GM12878 (cell line): ENCODE measurements around the gene ZNF668. TPM values are rescaled to one million over a fixed set of nuclear protein-coding genes. Genes with fewer than 3 reads are reported as not detected.
A peak's percentile ranks its signal among the peaks of the same experiment; 100 is the strongest.

Experiments used
- BCL3 ChIP-seq: IDR thresholded peaks from 2 replicates; pipeline ENCODE4 v1.6.1; 2011; ENCODE audit warnings: borderline replicate concordance, low read depth, mild to moderate bottlenecking, moderate library complexity, low read length; ENCODE audit not compliant: insufficient read depth, poor library complexity, severe bottlenecking
- EP300 ChIP-seq, 2 experiments: fragments of 150-350 bp in 1 of 2; IDR thresholded peaks; 2 replicates each; pipeline ENCODE4 v1.6.1; 2011 to 2012; ENCODE audit warnings: low read depth in 2 of 2, low read length in 2 of 2, borderline replicate concordance in 1 of 2, improper control_type of control experiment in 1 of 2, inconsistent platforms in 1 of 2; ENCODE audit not compliant: control insufficient read depth in 1 of 2
- MLLT1 ChIP-seq: fragments of 450-650 bp; IDR thresholded peaks from 2 replicates; pipeline ENCODE4 v1.6.1; 2016; ENCODE audit warnings: mild to moderate bottlenecking
- ZBTB4 ChIP-seq: fragments of 450-650 bp; formaldehyde crosslinking; IDR thresholded peaks from 2 replicates; pipeline ENCODE4 v1.4.0; 2022; ENCODE audit warnings: mild to moderate bottlenecking, moderate library complexity
- ZBTB40 ChIP-seq: fragments of 450-650 bp; IDR thresholded peaks from 2 replicates; pipeline ENCODE4 v1.6.1; 2016; ENCODE audit warnings: mild to moderate bottlenecking, moderate library complexity, borderline replicate concordance
- polyA plus RNA-seq, 11 experiments: library from polyadenylated mRNA; depleted of rRNA in 4 of 11; unstranded in 6 of 11; stranded (reverse) in 5 of 11; fragments of >200 nt; fragmentation: Nextera tagmentation in 4 of 11; fragmentation: Illumina TruSeq in 1 of 11; extraction: Ambion mirVana in 4 of 11; extraction: Trizol in 1 of 11; gene quantifications; 1 replicate in 1 of 11; 2 replicates in 10 of 11; pipeline versions ENCODE4 v1.2.1 to v1.2.3, GENCODE V29; 2011 to 2016; ENCODE audit warnings: inconsistent platforms in 2 of 11, missing spikeins in 2 of 11, low read depth in 1 of 11
- total RNA-seq, 4 experiments: library from RNA; depleted of rRNA in 3 of 4; stranded (reverse); fragments of >200 nt in 3 of 4; fragmentation: Illumina TruSeq in 1 of 4; extraction: Trizol in 1 of 4; gene quantifications; 2 replicates each; pipeline versions ENCODE4 v1.2.1 to v1.2.3, GENCODE V29; 2013 to 2021

ZNF668 gene
- total and polyA plus RNA-seq, 10 of the 15 experiments (the other 5 are each of a cell fraction or from before 2014, with no cell fraction given) = 0.05 to 20.7 (median 10.0) TPM; not detected in 1

- TF ChIP-seq ZBTB40 = peak; percentile 99
- TF ChIP-seq MLLT1 = peak; percentile 72; the same call in 1 of the 2 replicates
- TF ChIP-seq EP300 (IDR thresholded peaks at IDR 0.05; ENCODE audit: borderline replicate concordance in 1 of 2, control insufficient read depth in 1 of 2, low read depth in 2 of 2, low read length in 2 of 2) = no peak
- no peak for TF ChIP-seq BCL3
- no peak for TF ChIP-seq ZBTB4 (CRISPR knock-in tag)
Observed at GRCh38 chr16:31073970-31074813, at the start of gene ZNF668, which contains the start of gene ZNF646 (continued).
